GM19099 (cell line): ENCODE data around the gene EHD3.

Experiments
- POLR2A ChIP-seq: IDR thresholded peaks from 3 replicates; pipeline ENCODE4 v1.6.1; 2011; ENCODE audit warnings: low read depth; ENCODE audit not compliant: insufficient read length; ENCODE audit errors: extremely low read depth

The EHD3 gene

GRCh38 chr2:31223026-31223425 is 10.9 kb upstream of the EHD3 start:
- TF ChIP-seq POLR2A: no peak

DNA sequence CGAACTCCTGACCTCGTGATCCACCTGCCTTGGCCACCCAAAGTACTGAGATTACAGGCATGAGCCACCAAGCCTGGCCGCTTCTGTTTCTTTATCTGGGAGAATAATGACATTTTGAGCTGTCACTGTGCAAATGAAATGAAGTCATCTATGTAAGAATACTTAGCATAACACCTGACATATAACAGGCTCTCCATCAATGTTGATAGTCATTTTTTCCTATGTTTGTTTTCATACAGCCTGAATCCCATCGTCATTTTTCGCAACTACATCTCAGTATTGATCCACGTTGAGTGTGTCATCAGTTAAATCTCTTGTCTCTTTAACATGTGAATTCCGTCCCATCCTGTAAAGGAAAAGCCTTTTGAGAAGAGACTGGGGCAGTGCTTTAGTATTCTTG is 10.2 kb upstream of the EHD3 start:
- TF ChIP-seq POLR2A: no peak

GRCh38 chr2:31226266-31226665 is 7.7 kb upstream of the EHD3 start:
- TF ChIP-seq POLR2A: no peak

DNA sequence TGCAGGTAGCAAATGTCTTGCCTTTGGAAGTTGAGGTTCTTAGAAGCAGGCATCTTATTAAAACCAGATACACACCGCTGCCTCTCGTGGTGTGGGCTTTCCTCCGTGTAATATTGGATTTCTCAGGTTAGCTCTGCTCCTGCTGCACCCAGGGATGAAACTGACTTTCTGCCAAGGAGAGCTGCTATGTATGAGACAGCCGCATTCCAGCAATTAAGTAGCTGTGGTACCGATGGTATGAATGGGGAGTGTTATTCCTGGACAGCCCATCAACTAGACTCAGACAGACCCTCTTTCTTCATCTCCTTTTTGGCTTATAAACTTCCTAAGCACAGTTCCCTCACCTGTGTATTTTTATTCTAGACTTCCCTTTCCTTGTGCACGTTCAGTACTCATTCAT is 6.8 kb upstream of the EHD3 start:
- no peak for TF ChIP-seq POLR2A

DNA sequence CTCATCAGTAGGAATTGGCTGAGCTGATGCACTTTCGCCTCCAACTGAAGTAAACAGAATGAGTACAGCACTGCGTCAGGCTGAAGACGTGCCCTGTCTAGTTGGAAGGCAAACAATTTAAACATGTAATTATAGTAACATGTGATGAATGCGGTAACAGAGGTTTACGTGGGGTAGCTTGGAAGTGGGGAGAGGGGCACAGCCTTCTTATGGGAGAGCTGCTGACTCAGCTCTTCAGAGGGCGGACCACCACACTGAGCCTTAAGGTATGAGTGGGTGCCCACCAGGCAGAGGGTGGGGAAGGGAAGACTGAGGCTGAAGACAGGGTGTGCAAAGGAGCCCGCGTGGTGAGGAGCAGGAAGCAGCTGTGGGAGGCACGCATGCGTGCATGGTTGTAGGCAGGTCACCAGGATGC is 6.2 kb upstream of the EHD3 start:
- no peak for TF ChIP-seq POLR2A

DNA sequence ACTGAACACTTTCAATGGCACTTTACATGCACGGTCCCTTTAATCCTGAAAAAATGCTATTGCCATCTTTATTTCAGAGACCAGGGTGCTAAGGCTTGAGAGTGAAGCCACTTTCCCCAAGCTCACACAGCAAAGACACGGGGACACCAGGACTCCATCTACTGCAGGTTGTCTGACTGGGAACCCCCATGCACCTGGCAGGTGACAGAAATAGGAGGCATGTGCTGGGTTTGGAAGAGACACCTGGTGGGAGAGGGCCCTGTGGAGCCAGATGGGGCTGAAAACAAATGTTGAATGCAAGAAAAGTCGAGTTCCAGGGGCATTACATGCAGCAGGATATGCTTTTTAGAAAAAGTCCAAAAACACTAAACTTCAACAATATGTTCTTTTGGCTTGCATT is 5.2 kb upstream of the EHD3 start:
- TF ChIP-seq POLR2A: no peak

GRCh38 chr2:31230751-31231150 is 3.2 kb upstream of the EHD3 start:
- TF ChIP-seq POLR2A: no peak

GRCh38 chr2:31231571-31232302 is 2.2 kb upstream of the EHD3 start:
- no peak for TF ChIP-seq POLR2A

DNA sequence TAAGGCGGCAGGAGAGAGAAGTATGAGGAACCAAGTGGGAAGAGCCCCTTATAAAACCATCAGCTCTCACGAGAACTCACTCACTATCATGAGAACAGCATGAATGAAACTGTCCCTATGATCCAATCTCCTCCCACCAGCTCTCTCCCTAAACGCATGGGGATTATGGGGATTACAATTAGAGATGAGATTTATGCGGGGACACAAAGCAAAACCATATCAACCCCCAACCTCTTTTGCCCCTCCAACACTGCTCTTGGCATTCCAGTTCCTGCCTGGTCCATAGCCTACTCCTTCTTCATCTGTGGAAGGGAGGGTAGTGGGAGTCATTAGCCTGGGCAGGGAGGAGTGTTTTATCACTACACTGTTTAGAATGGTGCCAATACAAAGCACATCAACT is 1.4 kb upstream of the EHD3 start:
- no peak for TF ChIP-seq POLR2A

- TF ChIP-seq POLR2A: no peak
Observed at GRCh38 chr2:31233231-31233630, 721 bp upstream of the EHD3 start.

DNA sequence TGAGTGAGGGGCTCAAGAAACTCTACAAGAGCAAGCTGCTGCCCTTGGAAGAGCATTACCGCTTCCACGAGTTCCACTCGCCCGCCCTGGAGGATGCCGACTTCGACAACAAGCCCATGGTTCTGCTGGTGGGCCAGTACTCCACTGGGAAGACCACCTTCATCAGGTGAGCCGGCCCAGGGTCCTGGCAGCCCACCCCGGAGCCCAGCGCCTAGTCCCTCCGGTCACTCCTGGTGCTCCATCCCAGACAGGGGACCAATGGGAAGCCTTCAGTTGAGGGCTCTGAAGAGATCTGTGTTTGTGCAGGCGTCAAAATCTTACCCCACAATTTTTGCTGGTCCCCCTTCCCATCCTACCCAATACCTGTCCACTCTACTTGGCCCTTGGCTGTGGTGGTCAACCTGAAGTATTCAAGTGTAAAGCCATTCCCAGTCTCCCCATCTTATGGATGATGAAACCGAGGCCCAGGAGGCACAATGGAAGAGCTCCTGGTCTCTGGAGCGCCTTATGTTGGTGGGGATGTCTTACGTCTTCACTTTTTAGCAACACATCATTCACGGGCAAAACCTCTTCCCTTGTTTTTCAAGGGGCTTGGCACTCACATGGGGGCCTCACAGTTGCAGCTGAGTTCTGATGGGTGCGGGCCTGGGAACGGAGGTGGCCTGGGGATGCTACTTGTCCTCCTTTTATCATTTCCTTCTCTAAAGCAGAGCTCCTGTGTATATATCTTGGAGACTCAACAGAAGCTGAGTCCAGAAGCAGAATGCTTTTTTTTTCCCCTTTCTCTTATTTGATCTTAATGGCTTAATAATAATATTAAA is 941 bp downstream of the EHD3 start:
- no peak for TF ChIP-seq POLR2A

GRCh38 chr2:31235504-31235902 is 1.6 kb downstream of the EHD3 start:
- no peak for TF ChIP-seq POLR2A

DNA sequence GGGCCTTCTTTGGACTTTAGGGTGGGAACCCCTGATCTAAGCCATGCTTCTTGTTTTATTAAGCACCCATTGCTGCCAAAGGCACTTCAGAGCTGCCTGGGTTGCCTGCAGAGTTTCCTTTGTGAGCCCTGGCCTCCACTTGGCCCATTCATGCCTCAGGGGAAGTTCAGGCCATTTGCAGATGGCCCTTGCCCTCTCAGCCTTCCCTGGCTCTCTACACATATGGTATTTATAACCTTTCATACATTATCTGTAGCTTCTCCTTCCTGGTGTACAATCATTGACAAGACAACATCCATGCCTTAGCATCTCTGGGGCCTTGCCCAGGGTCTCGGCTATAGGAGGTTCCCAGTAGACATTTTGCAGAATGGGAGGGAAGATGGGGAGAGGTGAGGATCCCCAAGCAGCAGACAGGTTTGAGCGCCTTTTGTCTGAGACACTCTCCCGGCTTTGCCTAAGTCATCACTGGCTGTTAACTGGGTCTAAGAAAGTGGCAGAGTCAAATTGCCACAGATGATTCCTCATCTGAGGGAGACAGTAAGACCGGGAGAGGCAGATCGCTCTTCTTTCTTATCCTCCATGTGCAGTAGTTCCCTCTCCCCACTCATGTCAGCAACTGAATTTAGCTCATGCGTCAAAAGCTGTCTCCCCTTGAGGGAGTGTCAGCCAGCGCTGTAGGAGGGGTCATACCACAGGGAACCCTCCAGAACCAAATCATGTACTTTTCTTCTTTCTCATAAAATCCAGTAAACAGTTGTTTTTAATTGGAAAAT is 2.7 kb downstream of the EHD3 start:
- TF ChIP-seq POLR2A: no peak

DNA sequence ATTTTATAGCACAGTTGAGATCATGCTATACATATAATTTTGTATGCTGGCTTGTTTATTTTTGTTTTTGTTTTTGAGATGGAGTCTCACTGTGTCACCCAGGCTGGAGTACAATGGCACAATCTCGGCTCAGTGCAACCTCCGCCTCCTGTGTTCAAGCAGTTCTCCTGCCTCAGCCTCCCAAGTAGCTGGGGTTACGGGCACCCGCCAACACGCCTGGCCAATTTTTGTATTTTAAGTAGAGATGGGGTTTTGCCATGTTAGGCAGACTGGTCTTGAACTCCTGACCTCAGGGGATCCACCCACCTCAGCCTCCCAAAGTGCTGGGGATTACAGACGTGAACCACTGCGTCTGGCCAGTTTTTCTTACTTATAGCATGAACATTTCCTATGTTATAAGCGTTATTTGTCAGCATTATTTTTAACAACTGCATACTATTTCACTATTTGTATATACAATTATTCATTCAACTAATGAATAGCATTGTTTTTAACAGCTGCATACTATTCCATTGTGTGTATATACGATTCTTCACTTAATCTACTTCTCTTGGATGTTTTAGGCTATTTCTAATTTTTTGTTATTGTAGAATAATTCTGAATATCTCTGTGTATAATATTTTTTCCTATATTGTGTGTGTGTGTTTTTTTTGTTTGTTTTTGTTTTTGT is 3.5 kb downstream of the EHD3 start:
- no peak for TF ChIP-seq POLR2A
